Neural cell (in vitro differentiated cells): ENCODE measurements around the gene DSCAM. TPM values are rescaled to one million over a fixed set of nuclear protein-coding genes. Genes with fewer than 3 reads are reported as not detected.
A peak's percentile ranks its signal among the peaks of the same experiment; 100 is the strongest.

Source experiments
- H2AFZ ChIP-seq: fragments of 200-600, 300-800 bp; sonication (generic), shearing (Covaris generic); 2 replicates; pipeline ENCODE4 v1.6.0; 2014; ENCODE audit warnings: low read depth, mild to moderate bottlenecking, antibody characterized with exemption, low read length, moderate library complexity
- H3F3A ChIP-seq: fragments of 200-600 bp; shearing (Covaris generic); 2 replicates; pipeline ENCODE4 v1.6.1; 2016; ENCODE audit warnings: mild to moderate bottlenecking, moderate library complexity, mixed read lengths, antibody characterized with exemption, low read length; ENCODE audit not compliant: insufficient read depth, poor library complexity, severe bottlenecking
- H3K27ac ChIP-seq: fragments of 200-600, 300-800 bp; sonication (generic), shearing (Covaris generic); 2 replicates; pipeline ENCODE4 v1.5.1; 2014; ENCODE audit warnings: mild to moderate bottlenecking, low read length, moderate library complexity
- H3K27me3 ChIP-seq: fragments of 300-800, 200-600 bp; sonication (generic), shearing (Covaris generic); 2 replicates; pipeline ENCODE4 v1.6.0; 2014; ENCODE audit warnings: mild to moderate bottlenecking, low read depth, low read length, moderate library complexity; ENCODE audit not compliant: insufficient read depth
- H3K36me3 ChIP-seq: fragments of 300-800, 200-600 bp; sonication (generic), shearing (Covaris generic); 2 replicates; pipeline ENCODE4 v1.5.1; 2014; ENCODE audit warnings: mild to moderate bottlenecking, antibody characterized with exemption, low read length, moderate library complexity; ENCODE audit not compliant: insufficient read depth
- H3K4me2 ChIP-seq: fragments of 300-800, 200-600 bp; sonication (generic), shearing (Covaris generic); 2 replicates; pipeline ENCODE4 v1.6.0; 2014; ENCODE audit warnings: mild to moderate bottlenecking, low read length
- H3K4me3 ChIP-seq: fragments of 300-800, 200-600 bp; sonication (generic), shearing (Covaris generic); 2 replicates; pipeline ENCODE4 v1.5.1; 2014; ENCODE audit warnings: mild to moderate bottlenecking, low read length, moderate library complexity
- H3K79me2 ChIP-seq: fragments of 200-600 bp; shearing (Covaris generic); replicated peaks from 2 replicates; pipeline ENCODE4 v1.6.0; 2014; ENCODE audit warnings: mild to moderate bottlenecking, low read length, moderate library complexity; ENCODE audit not compliant: insufficient read depth
- H3K9ac ChIP-seq: fragments of 300-800, 200-600 bp; sonication (generic), shearing (Covaris generic); 2 replicates; pipeline ENCODE4 v1.6.1; 2016; ENCODE audit warnings: mild to moderate bottlenecking, low read length, mixed read lengths
- H3K9me2 ChIP-seq: fragments of 200-600 bp; shearing (Covaris generic); 2 replicates; pipeline ENCODE4 v1.6.1; 2016; ENCODE audit warnings: mild to moderate bottlenecking, low read length, mixed read lengths; ENCODE audit not compliant: insufficient read depth
- H3K9me3 ChIP-seq: fragments of 200-600, 300-800 bp; sonication (generic), shearing (Covaris generic); 2 replicates; pipeline ENCODE4 v1.6.1; 2016; ENCODE audit warnings: mild to moderate bottlenecking, mixed run types, low read length, moderate library complexity, mixed read lengths
- H4K20me1 ChIP-seq: fragments of 200-600 bp; shearing (Covaris generic); 2 replicates; pipeline ENCODE4 v1.6.1; 2016; ENCODE audit warnings: mild to moderate bottlenecking, mixed run types; ENCODE audit not compliant: insufficient read depth
- EP300 ChIP-seq: fragments of 450-650 bp; conservative IDR thresholded peaks from 2 replicates; pipeline ENCODE4 v1.6.1; 2014; ENCODE audit warnings: antibody characterized with exemption, mild to moderate bottlenecking, moderate library complexity; ENCODE audit not compliant: poor library complexity, severe bottlenecking
- EZH2 ChIP-seq: fragments of 200-600, 300-800 bp; shearing (Covaris generic), sonication (generic); IDR thresholded peaks from 2 replicates; pipeline ENCODE4 v1.6.1; 2014; ENCODE audit warnings: antibody characterized with exemption, low read length, borderline replicate concordance, mild to moderate bottlenecking; ENCODE audit not compliant: insufficient read depth, poor library complexity, severe bottlenecking
- MXI1 ChIP-seq: fragments of 450-650 bp; conservative IDR thresholded peaks from 2 replicates; pipeline ENCODE4 v1.6.1; 2014; ENCODE audit warnings: antibody characterized with exemption, mild to moderate bottlenecking; ENCODE audit not compliant: poor library complexity, severe bottlenecking
- POLR2AphosphoS5 ChIP-seq: IDR thresholded peaks from 2 replicates; pipeline ENCODE4 v1.6.1; 2012
- RAD21 ChIP-seq: fragments of 450-650 bp; conservative IDR thresholded peaks from 2 replicates; pipeline ENCODE4 v1.6.1; 2014; ENCODE audit warnings: antibody characterized with exemption, mild to moderate bottlenecking, moderate library complexity
- SMC3 ChIP-seq: fragments of 450-650 bp; conservative IDR thresholded peaks from 2 replicates; pipeline ENCODE4 v1.6.1; 2014; ENCODE audit warnings: antibody characterized with exemption, mild to moderate bottlenecking, moderate library complexity; ENCODE audit not compliant: poor library complexity
- TAF1 ChIP-seq: IDR thresholded peaks from 2 replicates; pipeline ENCODE4 v1.6.1; 2012; ENCODE audit warnings: low read depth
- polyA plus RNA-seq: library from polyadenylated mRNA; depleted of rRNA; stranded (reverse); fragments of >200 nt; gene quantifications from 2 replicates; pipeline ENCODE4 v1.2.3, GENCODE V29; 2014
- TF ChIP-seq, protein P1 (sequence below): fragments of 450-650 bp; IDR thresholded peaks from 2 replicates; pipeline ENCODE4 v1.5.1; 2014; ENCODE audit warnings: antibody characterized with exemption, mild to moderate bottlenecking, moderate library complexity; ENCODE audit not compliant: poor library complexity, severe bottlenecking
- TF ChIP-seq, protein P2 (sequence below): IDR thresholded peaks from 2 replicates; pipeline ENCODE4 v1.6.1; 2012; ENCODE audit warnings: borderline replicate concordance

The DSCAM gene
- polyA plus RNA-seq, 1 donor from 2014 or later, result 5.3 TPM

DNA sequence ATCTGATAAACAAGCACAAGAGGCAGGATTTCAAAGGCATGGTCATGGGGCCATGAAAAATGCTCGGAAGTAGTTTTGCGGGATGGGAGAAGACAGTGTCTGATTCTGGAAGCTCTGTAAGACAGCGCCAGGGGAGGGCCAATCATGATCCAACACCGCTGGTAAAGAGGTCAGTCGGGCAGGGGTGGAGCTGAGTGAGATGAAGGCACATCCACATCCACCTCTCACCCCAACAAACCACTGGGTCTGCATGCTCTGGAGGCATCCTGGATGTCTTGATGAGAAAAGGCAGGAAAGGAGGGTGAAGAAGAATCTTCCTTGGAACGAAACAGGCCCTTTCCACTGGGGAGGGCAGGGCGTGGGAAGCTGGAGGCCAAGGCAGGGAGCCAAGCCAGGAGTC, 691.4 kb downstream of the DSCAM start:
- no peak overlapping the region for H2AFZ ChIP-seq
- no peaks in the 10 kb centered on the region for H3K27me3 ChIP-seq
- TF ChIP-seq EP300 (no peak), SMC3 (no peak), EZH2 (no peak), RAD21 (no peak), TAF1 (no peak), MXI1 (no peak), POLR2AphosphoS5 (no peak)
- TF ChIP-seq, protein P1, sequence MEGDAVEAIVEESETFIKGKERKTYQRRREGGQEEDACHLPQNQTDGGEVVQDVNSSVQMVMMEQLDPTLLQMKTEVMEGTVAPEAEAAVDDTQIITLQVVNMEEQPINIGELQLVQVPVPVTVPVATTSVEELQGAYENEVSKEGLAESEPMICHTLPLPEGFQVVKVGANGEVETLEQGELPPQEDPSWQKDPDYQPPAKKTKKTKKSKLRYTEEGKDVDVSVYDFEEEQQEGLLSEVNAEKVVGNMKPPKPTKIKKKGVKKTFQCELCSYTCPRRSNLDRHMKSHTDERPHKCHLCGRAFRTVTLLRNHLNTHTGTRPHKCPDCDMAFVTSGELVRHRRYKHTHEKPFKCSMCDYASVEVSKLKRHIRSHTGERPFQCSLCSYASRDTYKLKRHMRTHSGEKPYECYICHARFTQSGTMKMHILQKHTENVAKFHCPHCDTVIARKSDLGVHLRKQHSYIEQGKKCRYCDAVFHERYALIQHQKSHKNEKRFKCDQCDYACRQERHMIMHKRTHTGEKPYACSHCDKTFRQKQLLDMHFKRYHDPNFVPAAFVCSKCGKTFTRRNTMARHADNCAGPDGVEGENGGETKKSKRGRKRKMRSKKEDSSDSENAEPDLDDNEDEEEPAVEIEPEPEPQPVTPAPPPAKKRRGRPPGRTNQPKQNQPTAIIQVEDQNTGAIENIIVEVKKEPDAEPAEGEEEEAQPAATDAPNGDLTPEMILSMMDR, result no peak
- TF ChIP-seq, protein P2, sequence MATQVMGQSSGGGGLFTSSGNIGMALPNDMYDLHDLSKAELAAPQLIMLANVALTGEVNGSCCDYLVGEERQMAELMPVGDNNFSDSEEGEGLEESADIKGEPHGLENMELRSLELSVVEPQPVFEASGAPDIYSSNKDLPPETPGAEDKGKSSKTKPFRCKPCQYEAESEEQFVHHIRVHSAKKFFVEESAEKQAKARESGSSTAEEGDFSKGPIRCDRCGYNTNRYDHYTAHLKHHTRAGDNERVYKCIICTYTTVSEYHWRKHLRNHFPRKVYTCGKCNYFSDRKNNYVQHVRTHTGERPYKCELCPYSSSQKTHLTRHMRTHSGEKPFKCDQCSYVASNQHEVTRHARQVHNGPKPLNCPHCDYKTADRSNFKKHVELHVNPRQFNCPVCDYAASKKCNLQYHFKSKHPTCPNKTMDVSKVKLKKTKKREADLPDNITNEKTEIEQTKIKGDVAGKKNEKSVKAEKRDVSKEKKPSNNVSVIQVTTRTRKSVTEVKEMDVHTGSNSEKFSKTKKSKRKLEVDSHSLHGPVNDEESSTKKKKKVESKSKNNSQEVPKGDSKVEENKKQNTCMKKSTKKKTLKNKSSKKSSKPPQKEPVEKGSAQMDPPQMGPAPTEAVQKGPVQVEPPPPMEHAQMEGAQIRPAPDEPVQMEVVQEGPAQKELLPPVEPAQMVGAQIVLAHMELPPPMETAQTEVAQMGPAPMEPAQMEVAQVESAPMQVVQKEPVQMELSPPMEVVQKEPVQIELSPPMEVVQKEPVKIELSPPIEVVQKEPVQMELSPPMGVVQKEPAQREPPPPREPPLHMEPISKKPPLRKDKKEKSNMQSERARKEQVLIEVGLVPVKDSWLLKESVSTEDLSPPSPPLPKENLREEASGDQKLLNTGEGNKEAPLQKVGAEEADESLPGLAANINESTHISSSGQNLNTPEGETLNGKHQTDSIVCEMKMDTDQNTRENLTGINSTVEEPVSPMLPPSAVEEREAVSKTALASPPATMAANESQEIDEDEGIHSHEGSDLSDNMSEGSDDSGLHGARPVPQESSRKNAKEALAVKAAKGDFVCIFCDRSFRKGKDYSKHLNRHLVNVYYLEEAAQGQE, result no peak

DNA sequence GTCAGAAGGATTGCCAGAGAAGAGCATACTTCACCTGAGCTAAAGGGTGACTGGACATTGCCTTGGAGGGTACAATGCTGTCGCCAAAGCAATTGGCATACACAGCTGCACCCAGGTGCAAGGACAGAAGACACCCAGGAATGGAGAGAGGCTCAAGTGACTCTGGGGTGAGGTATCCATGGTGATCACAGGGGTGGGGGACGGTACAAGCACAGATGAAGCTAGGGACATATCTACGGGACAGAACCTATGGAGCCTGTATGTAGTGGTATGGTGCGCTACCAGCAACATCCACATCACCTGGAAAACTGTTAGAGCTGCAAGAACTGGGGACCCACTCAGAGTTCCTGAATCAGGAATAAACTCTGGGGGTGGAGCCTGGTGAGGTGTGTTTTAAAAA, 693.6 kb downstream of the DSCAM start:
- Histone ChIP-seq H3F3A (no peaks in the 10 kb centered on the region), H4K20me1 (no peaks in the 10 kb centered on the region), H3K9me3 (no peaks in the 10 kb centered on the region), H3K27me3 (no peaks in the 10 kb centered on the region), H3K79me2 (no peaks in the 10 kb centered on the region), H3K9me2 (no peaks in the 10 kb centered on the region), H3K27ac (peak overlapping the region; percentile 70), H3K4me2 (no peak overlapping the region), H3K36me3 (no peaks in the 10 kb centered on the region), H3K9ac (no peak overlapping the region), H3K4me3 (no peak overlapping the region), H2AFZ (no peak overlapping the region)
- TF ChIP-seq, protein P2, result no peak
- TF ChIP-seq TAF1 (no peak), POLR2AphosphoS5 (no peak), EP300 (no peak), MXI1 (no peak), EZH2 (no peak), SMC3 (no peak), RAD21 (no peak)
- TF ChIP-seq, protein P1, result no peak

More for the DNA sequence above, 691.4 kb downstream of the DSCAM start:
- Histone ChIP-seq H3K9me2 (no peaks in the 10 kb centered on the region), H3K36me3 (no peaks in the 10 kb centered on the region), H3K79me2 (no peaks in the 10 kb centered on the region), H4K20me1 (no peaks in the 10 kb centered on the region), H3K4me3 (no peak overlapping the region), H3K4me2 (no peak overlapping the region), H3F3A (no peaks in the 10 kb centered on the region), H3K9me3 (no peaks in the 10 kb centered on the region), H3K9ac (no peak overlapping the region), H3K27ac (no peak overlapping the region)
